ENCODE measurements around the gene DVL2. TPM values are rescaled to one million over a fixed set of nuclear protein-coding genes. Genes with fewer than 3 reads are reported as not detected.

DVL2 gene
- total and polyA plus RNA-seq, 8 donors, result 9.6 to 26.9 (median 16.0) TPM

GRCh38 chr17:7238420-7239090, 4.2 kb upstream of the DVL2 start:
- no peak for ATAC-seq
- peak in 5 of 6 donors; percentile 47 to 80 (median 62) for DNase-seq
- no peaks in the 10 kb centered on the region for H3K9me3 ChIP-seq
- FAIRE-seq, result no peak
- H3K27me3 ChIP-seq, result no peaks in the 10 kb centered on the region
- peak overlapping the region; percentile 75 to 88 (median 82) for H3K27ac ChIP-seq
- peaks cover 0 to 3% (median 0%) of the 10 kb centered on the region in 3 donors for H3K36me3 ChIP-seq
- 0 to 2% methylated on average over 30 to 39 of the region's 39 CpGs for WGBS, 2 donors
- peaks cover 17 to 31% (median 17%) of the 10 kb centered on the region in 3 donors for H3K4me1 ChIP-seq
- TF ChIP-seq CTCF (IDR thresholded peaks at IDR 0.05), result no peak
- intact Hi-C loops (cut with DNase I), result no loop called here
- peak overlapping the region; percentile 77 to 86 (median 80) for H3K4me3 ChIP-seq

DNA sequence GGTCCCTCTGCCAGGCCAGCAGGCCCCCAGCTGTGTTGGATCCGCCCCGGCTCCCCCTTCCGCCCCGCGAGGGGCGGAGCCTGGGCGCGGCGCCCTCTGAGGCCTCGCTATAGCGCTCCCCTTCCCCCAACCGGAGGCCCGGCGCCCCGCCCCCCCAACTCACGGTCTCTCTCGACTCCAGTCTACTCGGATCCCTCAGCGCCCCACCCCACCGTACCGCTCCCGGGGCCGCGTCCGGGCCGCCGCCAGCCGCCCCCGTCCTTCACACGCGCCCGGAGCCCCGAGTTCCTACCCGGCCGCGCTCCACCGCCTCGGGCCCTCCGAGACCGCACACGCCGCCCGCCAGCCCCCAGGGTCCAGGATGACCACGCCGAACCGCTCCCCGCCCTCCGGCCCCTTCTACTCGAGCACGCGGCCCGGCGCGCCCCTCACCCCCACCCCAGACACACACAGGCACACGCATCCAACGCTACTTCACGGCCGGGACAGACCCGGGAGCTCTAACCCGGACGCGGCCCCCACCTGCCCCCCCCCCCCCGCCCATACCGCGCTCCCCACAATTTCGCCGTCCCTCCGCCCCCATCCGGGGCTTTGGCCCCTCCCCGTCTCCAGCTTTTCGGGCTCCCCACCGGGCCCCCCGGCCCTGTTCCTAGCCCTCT, 3.6 kb upstream of the DVL2 start:
- peak overlapping the region; percentile 57 to 88 (median 76) for H3K27ac ChIP-seq
- H3K36me3 ChIP-seq, result peaks cover 0 to 3% (median 0%) of the 10 kb centered on the region in 3 donors
- peak overlapping the region; percentile 77 to 86 (median 80) for H3K4me3 ChIP-seq
- H3K9me3 ChIP-seq, result no peaks in the 10 kb centered on the region
- ATAC-seq, result peak; percentile 2 to 10 (median 6)
- no peaks in the 10 kb centered on the region for H3K27me3 ChIP-seq
- peak; percentile 76 to 93 (median 88) for DNase-seq
- WGBS, 2 donors, result 0 to 1% methylated on average over 47 to 70 of the region's 73 CpGs
- H3K4me1 ChIP-seq, result peaks cover 17 to 37% (median 17%) of the 10 kb centered on the region in 3 donors
- TF ChIP-seq CTCF (IDR thresholded peaks at IDR 0.05), result no peak
- FAIRE-seq, result no peak
- intact Hi-C loops (cut with DNase I), result no loop called here

DNA sequence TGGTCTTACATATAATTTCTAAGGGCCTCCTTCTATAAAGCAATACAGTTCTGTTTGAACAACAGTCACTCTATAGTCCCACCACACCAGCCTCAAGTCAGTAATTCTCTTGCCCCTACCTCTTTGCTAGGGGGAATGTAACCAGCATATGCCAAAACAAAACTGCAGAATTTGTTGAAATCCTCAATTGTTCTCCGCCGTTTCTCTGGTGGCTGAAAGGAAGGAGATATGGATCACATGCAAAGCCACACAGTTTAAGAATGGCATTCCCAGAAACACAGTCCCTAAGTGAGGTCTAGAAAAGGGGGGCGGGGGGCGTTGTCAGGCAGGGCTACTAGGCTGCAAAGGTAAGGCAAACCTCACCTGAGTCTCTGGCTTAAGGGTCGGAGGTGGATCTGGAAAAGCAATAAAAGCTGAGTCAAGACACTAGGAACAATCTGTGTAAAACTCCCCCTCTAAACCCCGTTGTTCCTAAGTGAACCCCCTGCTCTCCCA, 3.0 kb upstream of the DVL2 start:
- intact Hi-C loops (cut with DNase I), result no loop called here

GRCh38 chr17:7236808-7237207, 2.5 kb upstream of the DVL2 start:
- peak overlapping the region in 3 of 4 donors; percentile 67 to 88 (median 86) for H3K27ac ChIP-seq
- H3K9me3 ChIP-seq, result no peaks in the 10 kb centered on the region
- no peak for ATAC-seq
- WGBS, 2 donors, result 79 to 85% methylated on average over 6 of the region's 6 CpGs
- intact Hi-C loops (cut with DNase I), result no loop called here
- TF ChIP-seq CTCF (IDR thresholded peaks at IDR 0.05), result no peak
- H3K36me3 ChIP-seq, result peaks cover 0 to 3% (median 0%) of the 10 kb centered on the region in 3 donors
- peak in 1 of 6 donors; percentile 17 for DNase-seq
- H3K27me3 ChIP-seq, result no peaks in the 10 kb centered on the region
- no peak for FAIRE-seq
- no peak overlapping the region for H3K4me3 ChIP-seq
- peaks cover 17 to 47% (median 17%) of the 10 kb centered on the region in 3 donors for H3K4me1 ChIP-seq

More for the DNA sequence above, 3.0 kb upstream of the DVL2 start:
- TF ChIP-seq CTCF (IDR thresholded peaks at IDR 0.05), result no peak
- Histone ChIP-seq H3K27me3 (no peaks in the 10 kb centered on the region), H3K4me3 (peak overlapping the region; percentile 77 to 86 (median 80)), H3K36me3 (peaks cover 0 to 3% (median 0%) of the 10 kb centered on the region in 3 donors), H3K4me1 (peaks cover 17 to 43% (median 17%) of the 10 kb centered on the region in 3 donors), H3K9me3 (no peaks in the 10 kb centered on the region), H3K27ac (peak overlapping the region; percentile 57 to 88 (median 76))
- WGBS, 2 donors, result 15 to 22% methylated on average over 6 of the region's 6 CpGs
- DNase-seq, result no peak
- ATAC-seq, result no peak
- no peak for FAIRE-seq

All from pancreas (tissue), 10 donors.